WERI-Rb-1 (cell line): ENCODE measurements around the gene TBC1D22B.
A peak's percentile ranks its signal among the peaks of the same experiment; 100 is the strongest.

ENCODE experiments used
- DNase-seq: peaks from one replicate; pipeline ENCODE4 v3.0.0-alpha.2; 2020
- H3K27ac ChIP-seq: fragments of 250-450 bp; sonication (Bioruptor Pico); 2 replicates; pipeline ENCODE4 v1.5.1; 2020; ENCODE audit warnings: mild to moderate bottlenecking, moderate library complexity
- H3K27me3 ChIP-seq: fragments of 250-450 bp; sonication (Bioruptor Pico); 2 replicates; pipeline ENCODE4 v1.5.1; 2021; ENCODE audit warnings: mild to moderate bottlenecking, low read depth, moderate library complexity; ENCODE audit not compliant: insufficient read depth, severe bottlenecking
- H3K36me3 ChIP-seq: fragments of 250-450 bp; sonication (Bioruptor Pico); 2 replicates; pipeline ENCODE4 v1.5.1; 2020; ENCODE audit warnings: mild to moderate bottlenecking, moderate library complexity
- H3K4me3 ChIP-seq: 2 replicates; pipeline ENCODE4 v1.5.1; 2011; ENCODE audit warnings: low read depth, mild to moderate bottlenecking, control low read depth, low read length
- H3K9me3 ChIP-seq: fragments of 250-450 bp; sonication (Bioruptor Pico); 2 replicates; pipeline ENCODE4 v1.5.1; 2021; ENCODE audit warnings: mild to moderate bottlenecking, moderate library complexity; ENCODE audit not compliant: severe bottlenecking
- TF ChIP-seq, protein P1 (sequence below): IDR thresholded peaks from 2 replicates; pipeline ENCODE4 v1.5.1; 2011; ENCODE audit warnings: low read depth, mild to moderate bottlenecking, control low read depth, inconsistent platforms, low read length

TBC1D22B gene

GRCh38 chr6:37258405-37259105, 983 bp downstream of the TBC1D22B start:
- Histone ChIP-seq H3K27ac (peak overlapping the region; percentile 86), H3K9me3 (no peaks in the 10 kb centered on the region), H3K36me3 (peaks cover 4% of the 10 kb centered on the region; the same call in 1 of the 2 replicates), H3K27me3 (no peaks in the 10 kb centered on the region), H3K4me3 (peak overlapping the region; percentile 62)
- no peak for DNase-seq
- TF ChIP-seq, protein P1, sequence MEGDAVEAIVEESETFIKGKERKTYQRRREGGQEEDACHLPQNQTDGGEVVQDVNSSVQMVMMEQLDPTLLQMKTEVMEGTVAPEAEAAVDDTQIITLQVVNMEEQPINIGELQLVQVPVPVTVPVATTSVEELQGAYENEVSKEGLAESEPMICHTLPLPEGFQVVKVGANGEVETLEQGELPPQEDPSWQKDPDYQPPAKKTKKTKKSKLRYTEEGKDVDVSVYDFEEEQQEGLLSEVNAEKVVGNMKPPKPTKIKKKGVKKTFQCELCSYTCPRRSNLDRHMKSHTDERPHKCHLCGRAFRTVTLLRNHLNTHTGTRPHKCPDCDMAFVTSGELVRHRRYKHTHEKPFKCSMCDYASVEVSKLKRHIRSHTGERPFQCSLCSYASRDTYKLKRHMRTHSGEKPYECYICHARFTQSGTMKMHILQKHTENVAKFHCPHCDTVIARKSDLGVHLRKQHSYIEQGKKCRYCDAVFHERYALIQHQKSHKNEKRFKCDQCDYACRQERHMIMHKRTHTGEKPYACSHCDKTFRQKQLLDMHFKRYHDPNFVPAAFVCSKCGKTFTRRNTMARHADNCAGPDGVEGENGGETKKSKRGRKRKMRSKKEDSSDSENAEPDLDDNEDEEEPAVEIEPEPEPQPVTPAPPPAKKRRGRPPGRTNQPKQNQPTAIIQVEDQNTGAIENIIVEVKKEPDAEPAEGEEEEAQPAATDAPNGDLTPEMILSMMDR: 0 out of 2 replicates have a peak, but pooled peaks have one; percentile 8

GRCh38 chr6:37259191-37259590, 1.6 kb downstream of the TBC1D22B start:
- H3K4me3 ChIP-seq: no peak overlapping the region

GRCh38 chr6:37260040-37260439, 2.5 kb downstream of the TBC1D22B start:
- DNase-seq: no peak
- no peak overlapping the region for H3K4me3 ChIP-seq
- H3K27ac ChIP-seq: no peak overlapping the region

More at GRCh38 chr6:37259191-37259590, 1.6 kb downstream of the TBC1D22B start:
- peaks cover 4% of the 10 kb centered on the region; the same call in 1 of the 2 replicates for H3K36me3 ChIP-seq
- TF ChIP-seq, protein P1: no peak
- H3K27me3 ChIP-seq: no peaks in the 10 kb centered on the region
- H3K27ac ChIP-seq: no peak overlapping the region
- H3K9me3 ChIP-seq: no peaks in the 10 kb centered on the region
- DNase-seq: no peak

DNA sequence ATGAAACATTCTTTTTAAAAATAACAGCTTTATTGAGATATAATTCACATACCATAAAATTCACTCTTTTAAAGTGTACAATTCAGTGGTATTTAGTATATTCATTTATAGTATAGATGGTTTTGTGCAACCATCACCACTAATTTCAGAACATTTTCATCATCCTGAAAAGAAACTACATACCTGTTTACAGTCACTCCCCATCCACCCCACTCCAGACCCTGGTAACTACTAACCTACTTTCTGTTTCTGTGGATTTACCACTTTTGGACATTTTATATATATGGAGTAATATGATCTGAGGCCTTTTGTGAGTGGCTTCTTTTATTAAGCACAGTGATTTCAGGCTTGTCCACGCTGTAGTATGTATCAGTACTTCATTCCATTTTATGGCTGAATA, 2.9 kb downstream of the TBC1D22B start:
- peaks cover 4% of the 10 kb centered on the region; the same call in 1 of the 2 replicates for H3K36me3 ChIP-seq
- H3K9me3 ChIP-seq: no peaks in the 10 kb centered on the region
- no peak for DNase-seq
- H3K27ac ChIP-seq: no peak overlapping the region
- TF ChIP-seq, protein P1: no peak
- H3K27me3 ChIP-seq: no peaks in the 10 kb centered on the region
- H3K4me3 ChIP-seq: no peak overlapping the region

More at GRCh38 chr6:37260040-37260439, 2.5 kb downstream of the TBC1D22B start:
- Histone ChIP-seq H3K36me3 (peaks cover 4% of the 10 kb centered on the region; the same call in 1 of the 2 replicates), H3K9me3 (no peaks in the 10 kb centered on the region), H3K27me3 (no peaks in the 10 kb centered on the region)
- TF ChIP-seq, protein P1: no peak

DNA sequence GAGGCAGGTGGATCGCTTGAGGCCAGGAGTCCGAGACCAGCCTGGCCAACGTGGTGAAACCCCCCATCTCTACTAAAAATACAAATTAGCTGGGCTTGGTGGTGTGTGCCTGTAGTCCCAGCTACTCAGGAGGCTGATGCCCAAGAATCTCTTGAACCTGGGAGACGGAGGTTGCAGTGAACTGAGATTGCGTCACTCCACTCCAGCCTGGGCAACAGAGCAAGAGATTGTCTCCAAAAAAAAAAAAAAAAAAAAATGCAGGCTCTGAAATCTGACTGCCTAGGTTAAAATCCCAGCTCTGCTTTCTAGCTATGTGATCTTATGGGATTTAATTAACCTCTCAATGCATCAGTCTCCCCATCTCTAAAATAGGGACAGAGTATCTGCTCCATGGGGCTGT, 3.6 kb downstream of the TBC1D22B start:
- H3K36me3 ChIP-seq: peaks cover 4% of the 10 kb centered on the region; the same call in 1 of the 2 replicates
- no peak for DNase-seq
- no peak overlapping the region for H3K27ac ChIP-seq
- no peaks in the 10 kb centered on the region for H3K27me3 ChIP-seq
- H3K4me3 ChIP-seq: no peak overlapping the region
- no peaks in the 10 kb centered on the region for H3K9me3 ChIP-seq
- TF ChIP-seq, protein P1: no peak
